Neural cell (in vitro differentiated cells): ENCODE measurements around the gene FHDC1. TPM values are rescaled to one million over a fixed set of nuclear protein-coding genes. Genes with fewer than 3 reads are reported as not detected.

Experiments used
- H2AFZ ChIP-seq: fragments of 200-600, 300-800 bp; sonication (generic), shearing (Covaris generic); 2 replicates; pipeline ENCODE4 v1.6.0; 2014; ENCODE audit warnings: low read depth, mild to moderate bottlenecking, antibody characterized with exemption, low read length, moderate library complexity
- H3F3A ChIP-seq: fragments of 200-600 bp; shearing (Covaris generic); 2 replicates; pipeline ENCODE4 v1.6.1; 2016; ENCODE audit warnings: mild to moderate bottlenecking, moderate library complexity, mixed read lengths, antibody characterized with exemption, low read length; ENCODE audit not compliant: insufficient read depth, poor library complexity, severe bottlenecking
- H3K27ac ChIP-seq: fragments of 200-600, 300-800 bp; sonication (generic), shearing (Covaris generic); 2 replicates; pipeline ENCODE4 v1.5.1; 2014; ENCODE audit warnings: mild to moderate bottlenecking, low read length, moderate library complexity
- H3K27me3 ChIP-seq: fragments of 300-800, 200-600 bp; sonication (generic), shearing (Covaris generic); 2 replicates; pipeline ENCODE4 v1.6.0; 2014; ENCODE audit warnings: mild to moderate bottlenecking, low read depth, low read length, moderate library complexity; ENCODE audit not compliant: insufficient read depth
- H3K36me3 ChIP-seq: fragments of 300-800, 200-600 bp; sonication (generic), shearing (Covaris generic); 2 replicates; pipeline ENCODE4 v1.5.1; 2014; ENCODE audit warnings: mild to moderate bottlenecking, antibody characterized with exemption, low read length, moderate library complexity; ENCODE audit not compliant: insufficient read depth
- H3K4me2 ChIP-seq: fragments of 300-800, 200-600 bp; sonication (generic), shearing (Covaris generic); 2 replicates; pipeline ENCODE4 v1.6.0; 2014; ENCODE audit warnings: mild to moderate bottlenecking, low read length
- H3K4me3 ChIP-seq: fragments of 300-800, 200-600 bp; sonication (generic), shearing (Covaris generic); 2 replicates; pipeline ENCODE4 v1.5.1; 2014; ENCODE audit warnings: mild to moderate bottlenecking, low read length, moderate library complexity
- H3K79me2 ChIP-seq: fragments of 200-600 bp; shearing (Covaris generic); replicated peaks from 2 replicates; pipeline ENCODE4 v1.6.0; 2014; ENCODE audit warnings: mild to moderate bottlenecking, low read length, moderate library complexity; ENCODE audit not compliant: insufficient read depth
- H3K9ac ChIP-seq: fragments of 300-800, 200-600 bp; sonication (generic), shearing (Covaris generic); 2 replicates; pipeline ENCODE4 v1.6.1; 2016; ENCODE audit warnings: mild to moderate bottlenecking, low read length, mixed read lengths
- H3K9me2 ChIP-seq: fragments of 200-600 bp; shearing (Covaris generic); 2 replicates; pipeline ENCODE4 v1.6.1; 2016; ENCODE audit warnings: mild to moderate bottlenecking, low read length, mixed read lengths; ENCODE audit not compliant: insufficient read depth
- H3K9me3 ChIP-seq: fragments of 200-600, 300-800 bp; sonication (generic), shearing (Covaris generic); 2 replicates; pipeline ENCODE4 v1.6.1; 2016; ENCODE audit warnings: mild to moderate bottlenecking, mixed run types, low read length, moderate library complexity, mixed read lengths
- H4K20me1 ChIP-seq: fragments of 200-600 bp; shearing (Covaris generic); 2 replicates; pipeline ENCODE4 v1.6.1; 2016; ENCODE audit warnings: mild to moderate bottlenecking, mixed run types; ENCODE audit not compliant: insufficient read depth
- EP300 ChIP-seq: fragments of 450-650 bp; conservative IDR thresholded peaks from 2 replicates; pipeline ENCODE4 v1.6.1; 2014; ENCODE audit warnings: antibody characterized with exemption, mild to moderate bottlenecking, moderate library complexity; ENCODE audit not compliant: poor library complexity, severe bottlenecking
- EZH2 ChIP-seq: fragments of 200-600, 300-800 bp; shearing (Covaris generic), sonication (generic); IDR thresholded peaks from 2 replicates; pipeline ENCODE4 v1.6.1; 2014; ENCODE audit warnings: antibody characterized with exemption, low read length, borderline replicate concordance, mild to moderate bottlenecking; ENCODE audit not compliant: insufficient read depth, poor library complexity, severe bottlenecking
- MXI1 ChIP-seq: fragments of 450-650 bp; conservative IDR thresholded peaks from 2 replicates; pipeline ENCODE4 v1.6.1; 2014; ENCODE audit warnings: antibody characterized with exemption, mild to moderate bottlenecking; ENCODE audit not compliant: poor library complexity, severe bottlenecking
- POLR2AphosphoS5 ChIP-seq: IDR thresholded peaks from 2 replicates; pipeline ENCODE4 v1.6.1; 2012
- RAD21 ChIP-seq: fragments of 450-650 bp; conservative IDR thresholded peaks from 2 replicates; pipeline ENCODE4 v1.6.1; 2014; ENCODE audit warnings: antibody characterized with exemption, mild to moderate bottlenecking, moderate library complexity
- SMC3 ChIP-seq: fragments of 450-650 bp; conservative IDR thresholded peaks from 2 replicates; pipeline ENCODE4 v1.6.1; 2014; ENCODE audit warnings: antibody characterized with exemption, mild to moderate bottlenecking, moderate library complexity; ENCODE audit not compliant: poor library complexity
- TAF1 ChIP-seq: IDR thresholded peaks from 2 replicates; pipeline ENCODE4 v1.6.1; 2012; ENCODE audit warnings: low read depth
- polyA plus RNA-seq: library from polyadenylated mRNA; depleted of rRNA; stranded (reverse); fragments of >200 nt; gene quantifications from 2 replicates; pipeline ENCODE4 v1.2.3, GENCODE V29; 2014
- TF ChIP-seq, protein P1 (sequence below): fragments of 450-650 bp; IDR thresholded peaks from 2 replicates; pipeline ENCODE4 v1.5.1; 2014; ENCODE audit warnings: antibody characterized with exemption, mild to moderate bottlenecking, moderate library complexity; ENCODE audit not compliant: poor library complexity, severe bottlenecking
- TF ChIP-seq, protein P2 (sequence below): IDR thresholded peaks from 2 replicates; pipeline ENCODE4 v1.6.1; 2012; ENCODE audit warnings: borderline replicate concordance

The FHDC1 gene
- polyA plus RNA-seq, 1 donor from 2014 or later = 11.4 TPM

DNA sequence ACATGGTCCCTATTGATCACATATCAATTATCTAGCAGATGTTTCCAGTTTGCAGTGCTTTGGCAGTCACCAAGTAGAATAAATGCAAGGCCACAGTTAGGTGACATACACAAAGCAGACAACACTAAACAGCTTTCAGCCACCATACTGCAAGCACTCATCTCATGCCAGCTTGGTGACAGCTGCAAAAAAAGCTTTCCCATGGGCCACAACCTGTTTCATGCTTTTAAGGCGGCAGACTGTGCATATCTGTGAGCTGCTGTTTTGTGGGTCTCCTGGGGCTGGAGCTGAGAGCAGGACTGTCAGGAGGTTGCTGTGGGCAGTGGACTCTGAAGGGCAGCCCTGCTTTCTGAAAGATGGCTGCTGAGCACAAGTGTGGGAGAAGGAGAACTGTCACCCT, 82.6 kb downstream of the FHDC1 start:
- Histone ChIP-seq H3K9me3 (no peaks in the 10 kb centered on the region), H3K9me2 (no peaks in the 10 kb centered on the region), H3K9ac (no peak overlapping the region), H3K36me3 (no peaks in the 10 kb centered on the region), H4K20me1 (no peaks in the 10 kb centered on the region), H3K4me2 (no peak overlapping the region), H3F3A (no peaks in the 10 kb centered on the region), H3K4me3 (no peak overlapping the region), H3K27me3 (no peaks in the 10 kb centered on the region), H3K27ac (no peak overlapping the region), H2AFZ (no peak overlapping the region), H3K79me2 (no peaks in the 10 kb centered on the region)
- no peak for TF ChIP-seq EZH2
- TF ChIP-seq POLR2AphosphoS5 = no peak
- TF ChIP-seq MXI1 = no peak
- TF ChIP-seq EP300 = no peak
- TF ChIP-seq TAF1 = no peak
- no peak for TF ChIP-seq SMC3
- TF ChIP-seq, protein P1, sequence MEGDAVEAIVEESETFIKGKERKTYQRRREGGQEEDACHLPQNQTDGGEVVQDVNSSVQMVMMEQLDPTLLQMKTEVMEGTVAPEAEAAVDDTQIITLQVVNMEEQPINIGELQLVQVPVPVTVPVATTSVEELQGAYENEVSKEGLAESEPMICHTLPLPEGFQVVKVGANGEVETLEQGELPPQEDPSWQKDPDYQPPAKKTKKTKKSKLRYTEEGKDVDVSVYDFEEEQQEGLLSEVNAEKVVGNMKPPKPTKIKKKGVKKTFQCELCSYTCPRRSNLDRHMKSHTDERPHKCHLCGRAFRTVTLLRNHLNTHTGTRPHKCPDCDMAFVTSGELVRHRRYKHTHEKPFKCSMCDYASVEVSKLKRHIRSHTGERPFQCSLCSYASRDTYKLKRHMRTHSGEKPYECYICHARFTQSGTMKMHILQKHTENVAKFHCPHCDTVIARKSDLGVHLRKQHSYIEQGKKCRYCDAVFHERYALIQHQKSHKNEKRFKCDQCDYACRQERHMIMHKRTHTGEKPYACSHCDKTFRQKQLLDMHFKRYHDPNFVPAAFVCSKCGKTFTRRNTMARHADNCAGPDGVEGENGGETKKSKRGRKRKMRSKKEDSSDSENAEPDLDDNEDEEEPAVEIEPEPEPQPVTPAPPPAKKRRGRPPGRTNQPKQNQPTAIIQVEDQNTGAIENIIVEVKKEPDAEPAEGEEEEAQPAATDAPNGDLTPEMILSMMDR = no peak
- TF ChIP-seq, protein P2, sequence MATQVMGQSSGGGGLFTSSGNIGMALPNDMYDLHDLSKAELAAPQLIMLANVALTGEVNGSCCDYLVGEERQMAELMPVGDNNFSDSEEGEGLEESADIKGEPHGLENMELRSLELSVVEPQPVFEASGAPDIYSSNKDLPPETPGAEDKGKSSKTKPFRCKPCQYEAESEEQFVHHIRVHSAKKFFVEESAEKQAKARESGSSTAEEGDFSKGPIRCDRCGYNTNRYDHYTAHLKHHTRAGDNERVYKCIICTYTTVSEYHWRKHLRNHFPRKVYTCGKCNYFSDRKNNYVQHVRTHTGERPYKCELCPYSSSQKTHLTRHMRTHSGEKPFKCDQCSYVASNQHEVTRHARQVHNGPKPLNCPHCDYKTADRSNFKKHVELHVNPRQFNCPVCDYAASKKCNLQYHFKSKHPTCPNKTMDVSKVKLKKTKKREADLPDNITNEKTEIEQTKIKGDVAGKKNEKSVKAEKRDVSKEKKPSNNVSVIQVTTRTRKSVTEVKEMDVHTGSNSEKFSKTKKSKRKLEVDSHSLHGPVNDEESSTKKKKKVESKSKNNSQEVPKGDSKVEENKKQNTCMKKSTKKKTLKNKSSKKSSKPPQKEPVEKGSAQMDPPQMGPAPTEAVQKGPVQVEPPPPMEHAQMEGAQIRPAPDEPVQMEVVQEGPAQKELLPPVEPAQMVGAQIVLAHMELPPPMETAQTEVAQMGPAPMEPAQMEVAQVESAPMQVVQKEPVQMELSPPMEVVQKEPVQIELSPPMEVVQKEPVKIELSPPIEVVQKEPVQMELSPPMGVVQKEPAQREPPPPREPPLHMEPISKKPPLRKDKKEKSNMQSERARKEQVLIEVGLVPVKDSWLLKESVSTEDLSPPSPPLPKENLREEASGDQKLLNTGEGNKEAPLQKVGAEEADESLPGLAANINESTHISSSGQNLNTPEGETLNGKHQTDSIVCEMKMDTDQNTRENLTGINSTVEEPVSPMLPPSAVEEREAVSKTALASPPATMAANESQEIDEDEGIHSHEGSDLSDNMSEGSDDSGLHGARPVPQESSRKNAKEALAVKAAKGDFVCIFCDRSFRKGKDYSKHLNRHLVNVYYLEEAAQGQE = no peak
- no peak for TF ChIP-seq RAD21

DNA sequence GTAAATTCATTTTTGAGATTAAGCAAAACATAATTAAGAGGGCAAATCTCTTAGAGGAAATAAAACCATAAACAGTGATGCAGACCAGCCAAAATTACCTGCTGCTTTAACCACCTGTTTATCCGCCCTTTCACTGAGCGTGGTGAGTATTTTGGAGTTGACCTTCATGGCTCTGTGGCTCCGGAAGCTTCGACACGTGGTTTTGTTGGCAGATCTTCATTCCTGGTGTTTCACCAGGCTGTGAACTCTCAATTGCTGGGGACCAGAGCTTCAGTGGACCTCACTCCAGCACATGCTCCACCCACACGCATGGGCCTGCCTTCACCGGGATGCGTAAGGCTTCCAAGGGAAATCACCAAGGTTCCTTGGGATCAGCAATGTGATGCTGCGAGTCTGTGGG, 83.8 kb downstream of the FHDC1 start:
- no peak overlapping the region for H3K4me3 ChIP-seq
- H3K4me2 ChIP-seq = no peak overlapping the region
- H3F3A ChIP-seq = no peaks in the 10 kb centered on the region
- H3K79me2 ChIP-seq = no peaks in the 10 kb centered on the region
- no peaks in the 10 kb centered on the region for H3K27me3 ChIP-seq
- no peaks in the 10 kb centered on the region for H3K9me3 ChIP-seq
- H4K20me1 ChIP-seq = no peaks in the 10 kb centered on the region
- no peaks in the 10 kb centered on the region for H3K36me3 ChIP-seq
- H3K27ac ChIP-seq = no peak overlapping the region
- no peaks in the 10 kb centered on the region for H3K9me2 ChIP-seq
- H3K9ac ChIP-seq = no peak overlapping the region
- no peak for TF ChIP-seq TAF1
- TF ChIP-seq, protein P1 = no peak
- TF ChIP-seq SMC3 = no peak
- TF ChIP-seq MXI1 = no peak
- no peak for TF ChIP-seq EP300
- TF ChIP-seq EZH2 = no peak
- TF ChIP-seq POLR2AphosphoS5 = no peak
- TF ChIP-seq, protein P2 = no peak
- no peak for TF ChIP-seq RAD21
- no peak overlapping the region for H2AFZ ChIP-seq
